OCI-LY3 (cell line): ENCODE data around the gene VPS13C.

Experiments
- H2AFZ ChIP-seq: fragments of 200-600, 300-600 bp; shearing (Covaris generic); 2 replicates; pipeline ENCODE4 v1.6.0; 2014; ENCODE audit warnings: antibody characterized with exemption, low read depth, low read length
- H3K27ac ChIP-seq: fragments of 200-600, 300-600 bp; sonication (generic); 2 replicates; pipeline ENCODE4 v1.5.1; 2014; ENCODE audit warnings: mild to moderate bottlenecking, low read length, moderate library complexity, mixed read lengths
- H3K27me3 ChIP-seq: fragments of 200-600, 300-600 bp; sonication (generic); 2 replicates; pipeline ENCODE4 v1.6.1; 2014; ENCODE audit warnings: low read depth, low read length, mixed read lengths
- H3K36me3 ChIP-seq: fragments of 200-600, 300-600 bp; sonication (generic); replicated peaks from 2 replicates; pipeline ENCODE3; 2014; ENCODE audit warnings: low read depth, low read length, mixed read lengths
- H3K4me1 ChIP-seq: fragments of 300-600, 200-600 bp; sonication (generic); 2 replicates; pipeline ENCODE4 v1.6.1; 2014; ENCODE audit warnings: low read length, mixed read lengths
- H3K4me2 ChIP-seq: fragments of 200-600, 300-600 bp; sonication (generic); 2 replicates; pipeline ENCODE4 v1.6.1; 2014; ENCODE audit warnings: low read length, mixed read lengths
- H3K4me3 ChIP-seq: fragments of 300-600, 200-600 bp; sonication (generic); 2 replicates; pipeline ENCODE4 v1.5.1; 2014; ENCODE audit warnings: antibody characterized with exemption, mild to moderate bottlenecking, low read length, moderate library complexity
- H3K79me2 ChIP-seq: fragments of 300-600, 200-600 bp; shearing (Covaris generic); 2 replicates; pipeline ENCODE4 v1.6.1; 2014; ENCODE audit warnings: mild to moderate bottlenecking, low read length, mixed read lengths
- H3K9ac ChIP-seq: fragments of 300-600, 200-600 bp; shearing (Covaris generic); 2 replicates; pipeline ENCODE4 v1.6.0; 2014; ENCODE audit warnings: mild to moderate bottlenecking, low read length, moderate library complexity
- H3K9me3 ChIP-seq: fragments of 200-600, 300-600 bp; shearing (Covaris generic); 2 replicates; pipeline ENCODE4 v1.6.1; 2014; ENCODE audit warnings: low read length, mixed read lengths; ENCODE audit not compliant: insufficient read depth
- H4K20me1 ChIP-seq: fragments of 200-600, 300-600 bp; sonication (generic); 2 replicates; pipeline ENCODE4 v1.6.1; 2016; ENCODE audit warnings: low read length, mixed read lengths; ENCODE audit not compliant: insufficient read depth
- EZH2phosphoT487 ChIP-seq: fragments of 200-600 bp; shearing (Covaris generic); IDR thresholded peaks from 2 replicates; pipeline ENCODE4 v1.6.1; 2018; ENCODE audit warnings: antibody characterized with exemption, mixed run types, low read depth
- TF ChIP-seq, protein P1 (sequence below): fragments of 200-600, 300-600 bp; sonication (generic); IDR thresholded peaks from 2 replicates; pipeline ENCODE4 v1.5.1; 2014; ENCODE audit warnings: antibody characterized with exemption, low read length, low read depth

The VPS13C gene

DNA sequence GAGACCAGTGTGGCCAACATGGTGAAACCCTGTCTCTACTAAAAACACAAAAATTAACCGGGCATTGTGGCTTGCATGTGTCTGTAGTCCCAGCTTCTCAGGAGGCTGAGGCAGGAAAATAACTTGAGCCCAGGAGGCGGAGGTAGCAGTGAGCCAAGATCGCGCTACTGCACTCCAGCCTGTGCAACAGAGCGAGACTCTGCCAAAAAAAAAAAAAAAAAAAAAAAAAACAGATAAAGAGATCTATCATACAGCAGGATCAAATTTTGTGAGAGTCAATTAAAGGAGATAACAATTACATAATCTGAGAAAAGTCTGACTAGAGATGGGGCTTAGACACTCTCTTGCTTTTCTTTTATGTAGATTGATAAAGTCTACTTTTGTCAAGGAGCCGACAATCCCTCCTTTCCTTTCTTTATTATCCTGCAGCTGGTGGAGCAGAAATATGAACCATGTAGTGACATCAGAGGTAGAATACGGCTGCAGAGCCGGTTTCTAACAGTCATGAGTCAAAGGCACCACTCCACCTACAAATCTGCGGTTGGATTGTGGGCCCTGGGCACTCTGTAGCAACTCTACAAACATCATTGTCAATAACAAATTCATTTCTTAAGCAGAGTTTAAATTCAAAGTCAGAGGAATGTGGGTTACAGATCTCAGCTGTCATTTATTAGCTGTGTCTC is 15.5 kb upstream of the VPS13C start:
- H3K4me2 ChIP-seq: no peak overlapping the region
- TF ChIP-seq, protein P1, sequence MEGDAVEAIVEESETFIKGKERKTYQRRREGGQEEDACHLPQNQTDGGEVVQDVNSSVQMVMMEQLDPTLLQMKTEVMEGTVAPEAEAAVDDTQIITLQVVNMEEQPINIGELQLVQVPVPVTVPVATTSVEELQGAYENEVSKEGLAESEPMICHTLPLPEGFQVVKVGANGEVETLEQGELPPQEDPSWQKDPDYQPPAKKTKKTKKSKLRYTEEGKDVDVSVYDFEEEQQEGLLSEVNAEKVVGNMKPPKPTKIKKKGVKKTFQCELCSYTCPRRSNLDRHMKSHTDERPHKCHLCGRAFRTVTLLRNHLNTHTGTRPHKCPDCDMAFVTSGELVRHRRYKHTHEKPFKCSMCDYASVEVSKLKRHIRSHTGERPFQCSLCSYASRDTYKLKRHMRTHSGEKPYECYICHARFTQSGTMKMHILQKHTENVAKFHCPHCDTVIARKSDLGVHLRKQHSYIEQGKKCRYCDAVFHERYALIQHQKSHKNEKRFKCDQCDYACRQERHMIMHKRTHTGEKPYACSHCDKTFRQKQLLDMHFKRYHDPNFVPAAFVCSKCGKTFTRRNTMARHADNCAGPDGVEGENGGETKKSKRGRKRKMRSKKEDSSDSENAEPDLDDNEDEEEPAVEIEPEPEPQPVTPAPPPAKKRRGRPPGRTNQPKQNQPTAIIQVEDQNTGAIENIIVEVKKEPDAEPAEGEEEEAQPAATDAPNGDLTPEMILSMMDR: no peak
- TF ChIP-seq EZH2phosphoT487: no peak
- H3K79me2 ChIP-seq: no peaks in the 10 kb centered on the region
- H3K4me3 ChIP-seq: no peak overlapping the region
- peaks cover 14% of the 10 kb centered on the region for H3K4me1 ChIP-seq
- H3K9me3 ChIP-seq: no peaks in the 10 kb centered on the region
- no peaks in the 10 kb centered on the region for H4K20me1 ChIP-seq
- H3K9ac ChIP-seq: no peak overlapping the region
- H3K36me3 ChIP-seq: no peaks in the 10 kb centered on the region
- no peak overlapping the region for H2AFZ ChIP-seq
- no peaks in the 10 kb centered on the region for H3K27me3 ChIP-seq
- H3K27ac ChIP-seq: no peak overlapping the region

DNA sequence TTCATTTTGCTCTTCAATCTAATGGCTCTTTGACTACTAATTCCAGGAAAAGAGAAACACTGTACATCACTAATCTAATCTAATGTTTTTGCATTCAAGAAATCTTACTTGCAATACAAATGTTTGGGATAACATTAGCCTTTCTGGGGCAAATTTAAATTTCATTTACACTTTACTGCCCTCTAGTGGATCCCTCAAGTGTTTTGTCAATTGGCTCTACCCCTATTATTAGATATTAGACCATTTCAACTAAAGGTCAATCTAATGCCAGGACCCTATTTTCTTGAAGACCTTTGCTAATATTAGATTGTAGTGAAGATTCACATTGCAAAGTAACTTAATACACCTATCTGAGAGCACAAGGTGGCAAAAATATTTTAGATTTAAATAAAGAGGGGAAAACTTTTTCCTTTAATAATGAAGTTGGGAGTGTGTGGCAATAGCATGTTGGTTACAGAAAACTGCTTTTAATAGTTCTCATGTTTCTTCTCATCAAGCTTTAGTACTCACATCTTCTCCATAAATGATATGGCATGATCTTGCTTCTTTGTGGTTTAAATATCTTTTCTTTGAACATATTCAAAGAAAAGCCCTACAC is 11.6 kb upstream of the VPS13C start:
- no peak overlapping the region for H3K4me2 ChIP-seq

DNA sequence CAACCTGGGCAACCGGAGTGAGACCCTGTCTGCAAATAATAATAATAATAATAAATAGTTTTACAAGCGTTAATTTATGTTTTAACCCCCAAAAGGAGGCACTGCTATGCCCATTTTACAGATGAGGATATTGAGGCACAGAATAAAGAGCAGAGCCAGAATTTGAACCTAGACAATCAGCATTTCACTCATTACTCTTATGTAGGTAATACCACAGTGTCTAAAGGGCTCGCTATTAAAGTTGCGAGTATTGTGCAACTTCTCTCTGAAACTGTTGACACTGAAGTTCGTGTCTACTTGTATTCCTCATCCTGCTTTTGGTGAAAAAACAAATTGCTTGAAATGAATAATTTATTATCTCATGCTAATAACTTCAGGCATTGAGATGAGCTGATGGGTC is 9.3 kb upstream of the VPS13C start:
- H3K4me2 ChIP-seq: no peak overlapping the region
- no peak overlapping the region for H2AFZ ChIP-seq
- no peak for TF ChIP-seq EZH2phosphoT487
- TF ChIP-seq, protein P1: no peak
- H3K4me3 ChIP-seq: no peak overlapping the region
- no peaks in the 10 kb centered on the region for H3K79me2 ChIP-seq
- peaks cover 17% of the 10 kb centered on the region for H3K4me1 ChIP-seq
- peaks cover 3% of the 10 kb centered on the region; the same call in 1 of the 2 replicates for H3K27me3 ChIP-seq
- no peak overlapping the region for H3K27ac ChIP-seq
- no peaks in the 10 kb centered on the region for H3K36me3 ChIP-seq
- no peaks in the 10 kb centered on the region for H4K20me1 ChIP-seq
- no peak overlapping the region for H3K9ac ChIP-seq
- H3K9me3 ChIP-seq: no peaks in the 10 kb centered on the region

More for the DNA sequence above, 11.6 kb upstream of the VPS13C start:
- Histone ChIP-seq H2AFZ (no peak overlapping the region), H3K36me3 (no peaks in the 10 kb centered on the region), H3K9me3 (no peaks in the 10 kb centered on the region), H3K4me1 (peaks cover 5% of the 10 kb centered on the region), H4K20me1 (no peaks in the 10 kb centered on the region), H3K27me3 (no peaks in the 10 kb centered on the region), H3K27ac (no peak overlapping the region), H3K4me3 (no peak overlapping the region), H3K79me2 (no peaks in the 10 kb centered on the region), H3K9ac (no peak overlapping the region)
- no peak for TF ChIP-seq EZH2phosphoT487
- TF ChIP-seq, protein P1: peak; percentile 79

DNA sequence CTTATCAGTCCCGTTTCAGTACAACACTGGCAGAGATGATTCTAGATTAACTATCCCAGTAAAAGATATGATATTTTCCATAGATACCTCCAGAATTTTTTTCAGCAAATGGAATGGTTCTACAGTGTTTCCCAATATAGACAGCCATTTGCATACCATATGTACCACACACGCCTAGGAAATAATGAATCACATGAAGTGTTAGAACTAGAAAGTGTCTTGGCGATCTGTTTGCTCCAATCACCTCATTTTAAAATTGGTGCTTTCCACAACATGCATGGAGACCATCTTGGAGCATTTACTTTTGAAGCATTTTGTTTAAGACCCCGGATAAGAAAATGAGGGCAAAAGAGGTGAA is 8.5 kb upstream of the VPS13C start:
- H3K27me3 ChIP-seq: peaks cover 4% of the 10 kb centered on the region; the same call in 1 of the 2 replicates
- H3K27ac ChIP-seq: no peak overlapping the region
- H3K4me1 ChIP-seq: peaks cover 22% of the 10 kb centered on the region
- no peak overlapping the region for H3K4me3 ChIP-seq
- H3K4me2 ChIP-seq: no peak overlapping the region
- TF ChIP-seq, protein P1: no peak
- no peak for TF ChIP-seq EZH2phosphoT487
- no peaks in the 10 kb centered on the region for H3K9me3 ChIP-seq
- H4K20me1 ChIP-seq: no peaks in the 10 kb centered on the region
- no peaks in the 10 kb centered on the region for H3K79me2 ChIP-seq
- H2AFZ ChIP-seq: no peak overlapping the region
- no peak overlapping the region for H3K9ac ChIP-seq
- H3K36me3 ChIP-seq: no peaks in the 10 kb centered on the region
